GM12874 (cell line): ENCODE results near the gene GCFC2.

Experiments used
- CTCF ChIP-seq: IDR thresholded peaks from 2 replicates; pipeline ENCODE4 v1.5.1; 2011; ENCODE audit warnings: low read depth, mild to moderate bottlenecking, control low read depth, low read length, moderate library complexity; ENCODE audit not compliant: insufficient read depth

Gene GCFC2

GRCh38 chr2:75728614-75729419 lies 18.1 kb upstream of the GCFC2 start:
- no peak for TF ChIP-seq CTCF

GRCh38 chr2:75722687-75723086 lies 12.0 kb upstream of the GCFC2 start:
- TF ChIP-seq CTCF, result no peak

GRCh38 chr2:75720525-75720924 lies 9.8 kb upstream of the GCFC2 start:
- no peak for TF ChIP-seq CTCF

GRCh38 chr2:75719616-75720015 lies 8.9 kb upstream of the GCFC2 start:
- no peak for TF ChIP-seq CTCF

- TF ChIP-seq CTCF, result no peak
These were observed 5.7 kb upstream of the GCFC2 start for GRCh38 chr2:75716406-75716805.

GRCh38 chr2:75710220-75710576 lies 517 bp downstream of the GCFC2 start:
- TF ChIP-seq CTCF, result no peak

- no peak for TF ChIP-seq CTCF
These were observed 1.4 kb downstream of the GCFC2 start for GRCh38 chr2:75709297-75709696.
